HG03095 (cell line): ENCODE results near the gene RAPH1.

Experiments
- ATAC-seq: cut with Tn5 transposase; IDR thresholded peaks from one replicate; pipeline ENCODE4 v1.9.1; 2021; ENCODE audit warnings: moderate library complexity; ENCODE audit not compliant: unreplicated experiment

RAPH1 gene

GRCh38 chr2:203366639-203367466 is 168.2 kb downstream of the RAPH1 start:
- ATAC-seq, result no peak

GRCh38 chr2:203361922-203362321 is 173.2 kb downstream of the RAPH1 start:
- no peak for ATAC-seq

- no peak for ATAC-seq
These were observed 173.6 kb downstream of the RAPH1 start for GRCh38 chr2:203361495-203361894.

- no peak for ATAC-seq
These were observed 174.2 kb downstream of the RAPH1 start for GRCh38 chr2:203360833-203361430.

GRCh38 chr2:203359450-203359849 is 175.7 kb downstream of the RAPH1 start:
- ATAC-seq, result no peak

- ATAC-seq, result no peak
These were observed 180.1 kb downstream of the RAPH1 start for GRCh38 chr2:203354966-203355365.

- no peak for ATAC-seq
These were observed 182.4 kb downstream of the RAPH1 start for GRCh38 chr2:203352604-203353255.

- no peak for ATAC-seq
These were observed 187.7 kb downstream of the RAPH1 start for GRCh38 chr2:203347375-203347774.

GRCh38 chr2:203346612-203347011 is 188.5 kb downstream of the RAPH1 start:
- no peak for ATAC-seq

GRCh38 chr2:203344667-203345066 is 190.4 kb downstream of the RAPH1 start:
- no peak for ATAC-seq
